Measurements from ENCODE around the gene HOXC10. TPM values are rescaled to one million over a fixed set of nuclear protein-coding genes. Genes with fewer than 3 reads are reported as not detected.

HOXC10 gene
- total and polyA plus RNA-seq, 10 of the 15 experiments (the other 5 are each of a cell fraction or from before 2014, with no cell fraction given), result 0.59 TPM; not detected in 9

GRCh38 chr12:54032627-54033100, 47.7 kb downstream of the HOXC10 start, which contains the start of gene HOXC5 (continued):
- TF ChIP-seq ZNF217 (IDR thresholded peaks at IDR 0.05), result no peak
- no peak for TF ChIP-seq SMARCA5 (IDR thresholded peaks at IDR 0.05)
- TF ChIP-seq EED (IDR thresholded peaks at IDR 0.05; ENCODE audit: low read depth), result no peak
- TF ChIP-seq, protein P1, sequence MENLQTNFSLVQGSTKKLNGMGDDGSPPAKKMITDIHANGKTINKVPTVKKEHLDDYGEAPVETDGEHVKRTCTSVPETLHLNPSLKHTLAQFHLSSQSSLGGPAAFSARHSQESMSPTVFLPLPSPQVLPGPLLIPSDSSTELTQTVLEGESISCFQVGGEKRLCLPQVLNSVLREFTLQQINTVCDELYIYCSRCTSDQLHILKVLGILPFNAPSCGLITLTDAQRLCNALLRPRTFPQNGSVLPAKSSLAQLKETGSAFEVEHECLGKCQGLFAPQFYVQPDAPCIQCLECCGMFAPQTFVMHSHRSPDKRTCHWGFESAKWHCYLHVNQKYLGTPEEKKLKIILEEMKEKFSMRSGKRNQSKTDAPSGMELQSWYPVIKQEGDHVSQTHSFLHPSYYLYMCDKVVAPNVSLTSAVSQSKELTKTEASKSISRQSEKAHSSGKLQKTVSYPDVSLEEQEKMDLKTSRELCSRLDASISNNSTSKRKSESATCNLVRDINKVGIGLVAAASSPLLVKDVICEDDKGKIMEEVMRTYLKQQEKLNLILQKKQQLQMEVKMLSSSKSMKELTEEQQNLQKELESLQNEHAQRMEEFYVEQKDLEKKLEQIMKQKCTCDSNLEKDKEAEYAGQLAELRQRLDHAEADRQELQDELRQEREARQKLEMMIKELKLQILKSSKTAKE (IDR thresholded peaks at IDR 0.05; ENCODE audit: low read depth, poor library complexity, severe bottlenecking), result peak; percentile 50
- peak; percentile 34; the same call in 1 of the 2 replicates for TF ChIP-seq IKZF1 (conservative IDR thresholded peaks at IDR 0.05)
- no peak for TF ChIP-seq POLR2AphosphoS5 (IDR thresholded peaks at IDR 0.05; ENCODE audit: low read length)
- TF ChIP-seq, protein P2, sequence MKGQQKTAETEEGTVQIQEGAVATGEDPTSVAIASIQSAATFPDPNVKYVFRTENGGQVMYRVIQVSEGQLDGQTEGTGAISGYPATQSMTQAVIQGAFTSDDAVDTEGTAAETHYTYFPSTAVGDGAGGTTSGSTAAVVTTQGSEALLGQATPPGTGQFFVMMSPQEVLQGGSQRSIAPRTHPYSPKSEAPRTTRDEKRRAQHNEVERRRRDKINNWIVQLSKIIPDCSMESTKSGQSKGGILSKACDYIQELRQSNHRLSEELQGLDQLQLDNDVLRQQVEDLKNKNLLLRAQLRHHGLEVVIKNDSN (IDR thresholded peaks at IDR 0.05; ENCODE audit: borderline replicate concordance, extremely low read length, insufficient read depth, low read depth, low read length), result peak; percentile 66
- TF ChIP-seq HDAC2 (IDR thresholded peaks at IDR 0.05), result no peak
